ENCODE results near the gene RELN. TPM values are rescaled to one million over a fixed set of nuclear protein-coding genes. Genes with fewer than 3 reads are reported as not detected.

The RELN gene
- total RNA-seq, 1 experiment from 2014 or later: 0.02 TPM

DNA sequence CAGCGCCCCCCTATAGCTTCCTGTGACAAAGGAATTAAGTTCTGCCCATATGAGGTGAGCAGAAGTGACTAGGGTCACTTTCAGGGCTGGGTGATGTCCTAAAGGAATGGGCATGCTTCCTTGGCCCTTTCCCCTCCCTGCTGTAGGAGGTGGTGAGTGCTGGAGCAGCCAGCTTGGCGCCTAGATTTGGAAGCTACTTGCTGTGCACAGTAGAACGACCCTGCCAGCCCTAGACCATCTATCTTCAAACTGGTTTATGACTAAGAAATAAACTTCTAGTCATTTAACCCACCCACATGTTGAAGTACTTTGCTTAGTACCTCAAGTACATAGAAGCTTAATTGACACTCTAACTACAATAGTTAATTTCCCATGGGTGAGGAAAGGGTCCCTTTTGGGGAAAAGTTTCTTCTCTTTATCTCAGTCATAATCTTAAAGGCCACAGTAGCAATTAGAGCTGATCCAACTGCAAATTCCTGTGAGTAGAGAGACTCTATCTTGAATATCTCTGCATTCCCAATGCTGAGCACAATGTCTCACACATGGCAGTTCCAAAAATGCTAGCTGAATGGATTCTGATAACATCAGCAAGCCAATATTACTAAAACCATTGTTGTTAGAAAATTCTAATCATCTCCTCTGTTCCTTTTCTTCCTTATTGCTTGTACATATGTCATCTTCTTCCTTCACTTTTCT, 227.2 kb downstream of the RELN start:
- Histone ChIP-seq H2BK5ac (ENCODE audit: insufficient read length, low read length) (no peak overlapping the region), H4K8ac (replicated peaks; ENCODE audit: insufficient read length, low read depth, low read length) (no peak overlapping the region), H4K5ac (ENCODE audit: insufficient read length, low read depth, low read length) (no peak overlapping the region), H3K4me2 (ENCODE audit: insufficient read depth, insufficient read length, low read length) (no peak overlapping the region), H3K27ac (ENCODE audit: insufficient read length, low read depth, low read length) (no peak overlapping the region), H2AK5ac (ENCODE audit: insufficient read length, low read length) (no peak overlapping the region), H2BK120ac (ENCODE audit: low read depth, low read length, poor library complexity, severe bottlenecking) (no peak overlapping the region), H3T11ph (ENCODE audit: low read length) (no peak overlapping the region), H3K23me2 (ENCODE audit: insufficient read length, low read depth, low read length, poor library complexity, severe bottlenecking) (no peaks in the 10 kb centered on the region), H3K18ac (ENCODE audit: insufficient read length, low read depth, low read length) (no peak overlapping the region), H4K20me1 (ENCODE audit: control insufficient read depth, insufficient read depth, insufficient read length) (no peaks in the 10 kb centered on the region), H3K9ac (ENCODE audit: extremely low read depth, insufficient read length, low read length) (no peak overlapping the region), H3K4ac (ENCODE audit: low read depth, low read length) (no peak overlapping the region), H2BK20ac (ENCODE audit: low read depth, low read length, poor library complexity, severe bottlenecking) (no peak overlapping the region), H3K79me1 (ENCODE audit: insufficient read depth, low read depth, low read length, poor library complexity, severe bottlenecking) (no peaks in the 10 kb centered on the region), H2BK15ac (ENCODE audit: low read depth, low read length) (no peak overlapping the region), H3K56ac (ENCODE audit: insufficient read length, low read depth, low read length) (no peak overlapping the region), H2AFZ (ENCODE audit: low read length) (no peak overlapping the region), H3K14ac (ENCODE audit: insufficient read depth, low read length) (no peak overlapping the region), H3K23ac (ENCODE audit: insufficient read length, low read depth, low read length) (no peak overlapping the region), H3K79me2 (ENCODE audit: insufficient read depth, low read length) (no peaks in the 10 kb centered on the region), H3K9me3 (ENCODE audit: control insufficient read depth, low read depth, low read length) (no peaks in the 10 kb centered on the region), H2BK12ac (ENCODE audit: insufficient read length, low read depth, low read length) (no peak overlapping the region), H4K91ac (ENCODE audit: insufficient read length, low read depth, low read length) (no peak overlapping the region), H3K4me1 (ENCODE audit: insufficient read depth, low read length) (no peaks in the 10 kb centered on the region), H3K27me3 (ENCODE audit: insufficient read depth, low read length) (no peaks in the 10 kb centered on the region)
- no peaks in the 10 kb centered on the region for H3K36me3 Mint-ChIP-seq (ENCODE audit: insufficient read depth in 1 of 3, low read depth in 3 of 3)
- no peak overlapping the region for H3K27ac Mint-ChIP-seq
- no CpG with 5 or more reads among the region's 3 CpGs for WGBS (ENCODE audit: extremely low coverage, insufficient read length, low lambda C conversion rate)
- DNase-seq: no peak
- H3K27me3 Mint-ChIP-seq (ENCODE audit: low read depth): peaks cover 2% of the 10 kb centered on the region; the same call in 1 of the 2 replicates
- H3K4me1 Mint-ChIP-seq: peaks cover 19 to 22% of the 10 kb centered on the region in 2 experiments
- no peak overlapping the region for H3K4me3 Mint-ChIP-seq
- no peaks in the 10 kb centered on the region; a peak in 1 of 5 replicates for H3K9me3 Mint-ChIP-seq
- TF ChIP-seq, protein P1, sequence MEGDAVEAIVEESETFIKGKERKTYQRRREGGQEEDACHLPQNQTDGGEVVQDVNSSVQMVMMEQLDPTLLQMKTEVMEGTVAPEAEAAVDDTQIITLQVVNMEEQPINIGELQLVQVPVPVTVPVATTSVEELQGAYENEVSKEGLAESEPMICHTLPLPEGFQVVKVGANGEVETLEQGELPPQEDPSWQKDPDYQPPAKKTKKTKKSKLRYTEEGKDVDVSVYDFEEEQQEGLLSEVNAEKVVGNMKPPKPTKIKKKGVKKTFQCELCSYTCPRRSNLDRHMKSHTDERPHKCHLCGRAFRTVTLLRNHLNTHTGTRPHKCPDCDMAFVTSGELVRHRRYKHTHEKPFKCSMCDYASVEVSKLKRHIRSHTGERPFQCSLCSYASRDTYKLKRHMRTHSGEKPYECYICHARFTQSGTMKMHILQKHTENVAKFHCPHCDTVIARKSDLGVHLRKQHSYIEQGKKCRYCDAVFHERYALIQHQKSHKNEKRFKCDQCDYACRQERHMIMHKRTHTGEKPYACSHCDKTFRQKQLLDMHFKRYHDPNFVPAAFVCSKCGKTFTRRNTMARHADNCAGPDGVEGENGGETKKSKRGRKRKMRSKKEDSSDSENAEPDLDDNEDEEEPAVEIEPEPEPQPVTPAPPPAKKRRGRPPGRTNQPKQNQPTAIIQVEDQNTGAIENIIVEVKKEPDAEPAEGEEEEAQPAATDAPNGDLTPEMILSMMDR (conservative IDR thresholded peaks at IDR 0.05): no peak

Measured in H9 (cell line).